Measurements from ENCODE around the gene PDPR.
"Not testable (repeated sequence)": the region's sequence is repeated elsewhere in the genome, so short reads cannot be mapped to it uniquely, and the experiment has no call there.

The PDPR gene

DNA sequence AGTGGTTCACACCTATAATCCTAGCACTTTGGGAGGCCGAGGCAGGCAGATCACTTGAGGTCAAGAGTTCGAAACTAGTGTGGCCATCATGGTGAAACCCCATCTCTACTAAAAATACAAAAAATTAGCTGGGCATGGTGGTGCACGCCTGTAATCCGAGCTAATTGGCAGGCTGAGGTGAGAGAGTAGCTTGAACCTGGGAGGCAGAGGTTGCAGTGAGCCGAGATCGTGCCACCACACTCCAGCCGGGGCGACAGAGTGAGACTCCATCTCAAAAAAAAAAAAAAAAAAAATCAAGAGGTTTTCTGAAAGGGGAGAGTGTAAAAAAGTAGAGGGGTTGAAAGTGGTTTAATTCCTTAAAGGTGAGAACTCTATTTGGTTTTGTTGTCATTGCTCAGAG lies 21.7 kb downstream of the PDPR start:
- not testable (repeated sequence) for DNase-seq

GRCh38 chr16:70136595-70136994 lies 22.5 kb downstream of the PDPR start:
- not testable (repeated sequence) for DNase-seq

DNA sequence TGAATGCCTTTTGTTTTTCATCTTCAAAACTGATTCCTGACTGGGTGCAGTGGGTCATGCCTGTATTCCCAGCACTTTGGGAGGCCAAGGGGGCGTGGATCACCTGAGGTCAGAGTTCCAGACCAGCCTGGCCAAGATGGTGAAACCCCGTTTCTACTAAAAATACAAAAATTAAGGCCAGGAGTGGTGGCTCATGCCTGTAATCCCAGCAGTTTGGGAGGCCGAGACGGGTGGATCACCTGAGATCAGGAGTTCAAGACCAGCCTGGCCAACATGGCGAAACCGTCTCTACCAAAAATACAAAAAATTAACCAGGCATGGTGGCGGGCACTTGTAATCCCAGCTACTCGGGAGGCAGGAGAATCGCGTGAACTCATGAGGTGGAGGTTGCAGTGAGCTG lies 28.6 kb downstream of the PDPR start:
- not testable (repeated sequence) for DNase-seq

GRCh38 chr16:70143231-70143895 lies 29.2 kb downstream of the PDPR start:
- not testable (repeated sequence) for DNase-seq

GRCh38 chr16:70147853-70148252 lies 33.7 kb downstream of the PDPR start:
- DNase-seq = not testable (repeated sequence)

- DNase-seq = not testable (repeated sequence)
Observed at GRCh38 chr16:70148453-70148852, 34.3 kb downstream of the PDPR start.

- not testable (repeated sequence) for DNase-seq
Observed at GRCh38 chr16:70149296-70149695, 35.2 kb downstream of the PDPR start.

GRCh38 chr16:70151391-70151790 lies 37.3 kb downstream of the PDPR start:
- DNase-seq = no peak

GRCh38 chr16:70151941-70152509 lies 37.9 kb downstream of the PDPR start:
- no peak for DNase-seq

GRCh38 chr16:70152578-70153302 lies 38.6 kb downstream of the PDPR start:
- DNase-seq = no peak

DNA sequence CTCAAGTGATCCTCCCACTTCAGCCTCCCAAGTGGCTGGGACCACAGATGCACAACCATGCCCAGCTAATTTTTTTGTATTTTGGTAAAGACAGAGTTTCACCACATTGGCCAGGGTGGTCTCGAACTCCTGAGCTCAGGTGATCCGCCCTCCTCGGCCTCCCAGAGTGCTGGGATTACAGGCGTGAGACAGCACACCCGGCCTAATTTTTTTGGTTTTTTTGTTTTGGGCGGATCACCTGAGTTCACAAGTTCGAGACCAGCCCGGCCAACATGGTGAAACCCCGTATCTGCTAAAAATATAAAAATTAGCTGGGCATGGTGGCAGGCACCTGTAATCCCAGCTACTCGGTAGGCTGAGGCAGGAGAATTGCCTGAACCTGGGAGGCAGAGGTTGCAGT lies 40.6 kb downstream of the PDPR start:
- DNase-seq = not testable (repeated sequence)

DNA sequence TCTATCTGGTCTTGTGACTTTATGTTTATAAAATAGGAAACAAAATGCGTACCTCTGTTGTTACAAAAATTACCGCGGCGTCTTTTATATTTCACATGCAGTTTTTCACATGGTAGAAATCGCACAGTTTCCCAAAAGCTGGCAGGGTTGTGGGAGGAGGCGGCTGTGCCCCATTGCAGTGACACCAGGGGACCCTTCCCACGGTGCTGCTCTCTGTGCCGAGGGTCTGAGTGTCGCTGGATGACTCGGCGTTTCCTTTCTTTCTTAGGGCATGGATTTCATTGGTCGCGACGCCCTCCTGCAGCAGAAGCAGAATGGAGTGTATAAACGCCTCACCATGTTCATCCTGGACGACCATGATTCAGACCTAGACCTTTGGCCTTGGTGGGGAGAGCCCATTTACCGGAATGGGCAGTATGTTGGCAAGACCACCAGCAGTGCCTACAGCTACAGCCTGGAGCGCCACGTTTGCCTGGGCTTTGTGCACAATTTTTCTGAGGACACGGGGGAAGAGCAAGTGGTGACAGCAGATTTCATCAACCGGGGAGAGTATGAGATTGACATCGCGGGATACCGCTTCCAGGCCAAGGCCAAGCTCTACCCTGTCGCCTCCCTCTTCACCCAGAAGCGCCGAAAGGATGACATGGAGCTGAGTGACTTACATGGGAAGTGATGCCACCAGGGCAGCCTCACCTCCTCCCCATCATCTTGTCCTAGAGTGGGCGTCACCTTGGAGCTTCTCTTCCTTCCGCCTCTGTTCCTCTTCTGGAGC lies 42.3 kb downstream of the PDPR start:
- no peak for DNase-seq

GRCh38 chr16:70157105-70157476 lies 43.0 kb downstream of the PDPR start:
- no peak for DNase-seq

DNA sequence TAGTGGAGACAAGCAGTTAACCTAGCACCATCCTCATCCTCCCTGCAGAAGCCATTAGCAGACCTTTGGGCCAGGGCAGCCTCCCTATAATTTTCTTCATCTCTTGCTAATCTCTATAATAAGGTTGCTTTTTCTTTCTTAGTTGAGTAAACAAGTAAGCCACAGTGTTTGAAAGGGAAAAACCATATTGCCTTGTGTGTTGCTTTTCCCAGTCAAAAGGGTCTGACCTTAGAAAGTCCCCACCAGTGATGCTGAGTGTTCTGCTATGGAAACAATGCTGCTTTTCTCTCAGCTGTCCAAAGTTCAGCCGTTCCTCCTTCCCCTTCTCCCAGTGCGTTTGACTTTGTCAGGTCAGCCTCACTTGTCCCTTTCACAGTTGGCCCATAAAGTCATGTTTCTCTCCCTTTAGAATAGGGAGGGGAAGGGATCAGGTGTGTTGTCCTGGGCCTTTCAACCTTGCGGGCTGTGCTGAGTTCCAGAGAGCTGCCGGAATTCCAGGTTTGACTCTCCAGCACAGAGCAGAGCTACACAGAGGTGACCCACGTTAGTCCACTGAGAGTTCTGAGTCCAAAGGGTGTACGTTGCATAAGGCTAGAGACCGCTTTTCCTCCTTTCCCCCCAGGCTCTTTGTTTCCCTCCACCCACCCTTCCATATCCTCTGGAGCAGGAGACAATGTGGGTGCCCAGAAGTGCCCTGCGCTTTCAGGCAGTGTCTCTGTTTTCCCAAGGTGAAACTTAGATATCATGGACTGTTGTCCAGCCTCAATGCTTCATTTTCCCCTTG lies 43.5 kb downstream of the PDPR start:
- DNase-seq = no peak

- no peak for DNase-seq
Observed at GRCh38 chr16:70158261-70158939, 44.3 kb downstream of the PDPR start.

- no peak for DNase-seq
Observed at GRCh38 chr16:70159355-70160348, 45.5 kb downstream of the PDPR start.

DNA sequence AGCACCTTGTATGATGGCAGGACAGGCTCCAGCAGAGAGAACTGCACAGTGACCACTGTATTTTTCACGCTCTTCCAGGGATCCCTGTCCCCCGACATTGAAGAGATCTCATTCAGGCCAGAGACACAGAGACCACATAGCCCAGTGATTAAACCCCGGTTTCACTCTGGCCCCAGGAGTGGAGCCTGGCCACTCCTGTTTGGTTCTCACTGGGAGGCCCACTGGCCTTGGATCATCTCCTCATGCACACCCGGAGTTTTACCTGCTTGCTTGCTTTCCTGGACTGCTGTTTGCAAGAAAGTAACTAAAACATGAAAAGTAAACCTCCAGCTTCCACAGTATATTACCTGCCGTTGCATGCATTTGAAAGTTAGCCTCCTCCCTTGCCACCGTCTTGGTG lies 46.3 kb downstream of the PDPR start:
- DNase-seq = no peak

- DNase-seq = no peak
Observed at GRCh38 chr16:70160821-70161220, 46.7 kb downstream of the PDPR start.

GRCh38 chr16:70161350-70161749 lies 47.2 kb downstream of the PDPR start:
- DNase-seq = no peak

DNA sequence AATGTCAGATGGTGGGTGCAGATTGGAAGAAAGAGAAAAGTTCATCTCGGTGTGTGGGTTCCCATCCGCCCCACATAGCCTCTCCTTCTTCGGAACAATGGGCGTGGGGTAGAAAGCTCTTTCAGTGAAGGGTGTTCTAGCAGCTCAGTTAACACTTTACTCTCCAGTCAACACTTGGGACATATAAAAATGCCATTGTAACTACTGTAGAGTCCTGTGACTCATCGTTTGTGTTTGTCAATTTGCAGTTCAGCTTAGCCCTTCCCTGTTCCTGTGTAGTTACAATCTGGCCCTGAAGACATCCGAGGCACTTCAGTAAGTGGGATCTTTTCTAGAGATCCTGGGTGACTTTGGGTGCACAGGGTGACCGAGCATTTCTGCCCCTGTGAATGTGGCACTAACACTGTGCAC lies 47.9 kb downstream of the PDPR start:
- DNase-seq = no peak

- no peak for DNase-seq
Observed at GRCh38 chr16:70163596-70163995, 49.5 kb downstream of the PDPR start.

All from midbrain (tissue), 1 donor.